Stimulated activated CD4-positive, alpha-beta T cell treated with anti-CD3 and anti-CD28 coated beads, Interleukin-1b, Interleukin-23, amount 100 ng/mL, for 1 hour (primary cell): Measurements from ENCODE around the gene C19orf81.

Experiments used
- DNase-seq, 2 donors: peaks; one replicate each; pipeline ENCODE4 v3.0.0-alpha.2; 2020; ENCODE audit warnings: low read depth in 2 of 2

The C19orf81 gene

DNA sequence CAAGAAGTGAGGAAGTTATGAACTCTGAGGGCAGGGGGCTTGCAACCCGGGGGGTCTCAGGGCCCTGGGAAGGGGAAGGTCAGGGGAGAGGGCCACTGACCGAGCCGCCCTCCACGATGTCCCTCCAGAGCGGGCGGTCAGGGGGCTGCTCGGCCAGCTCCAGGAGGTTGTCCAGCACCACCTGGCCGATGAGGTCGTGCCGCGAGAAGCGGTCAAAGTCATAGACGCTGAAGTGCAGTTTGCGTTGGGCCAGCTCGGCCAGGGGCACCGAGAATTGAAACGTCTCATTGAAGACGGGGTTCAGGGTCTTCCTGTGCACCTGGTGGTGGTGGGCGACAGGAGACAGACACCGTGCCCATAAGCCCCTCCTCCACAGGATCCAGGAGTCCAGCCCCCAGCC is 20.1 kb upstream of the C19orf81 start:
- no peak for DNase-seq

GRCh38 chr19:50629801-50630200 is 19.4 kb upstream of the C19orf81 start:
- DNase-seq, result no peak

- DNase-seq, result no peak
Measured at GRCh38 chr19:50632151-50632835, 17.0 kb upstream of the C19orf81 start.

GRCh38 chr19:50633359-50633758 is 15.9 kb upstream of the C19orf81 start:
- DNase-seq, result no peak

- DNase-seq, result no peak
Measured at GRCh38 chr19:50633973-50634372, 15.3 kb upstream of the C19orf81 start.

- DNase-seq, result no peak
Measured at GRCh38 chr19:50636317-50637085, 12.7 kb upstream of the C19orf81 start.

- no peak for DNase-seq
Measured at GRCh38 chr19:50638600-50638999, 10.6 kb upstream of the C19orf81 start.

GRCh38 chr19:50639121-50640112 is 9.8 kb upstream of the C19orf81 start, which contains the start of gene SYT3:
Gene SYT3 (minus strand): TSS chr19:50639881. CDS start chr19:50637411, 2,470 bp downstream.
- no peak for DNase-seq

DNA sequence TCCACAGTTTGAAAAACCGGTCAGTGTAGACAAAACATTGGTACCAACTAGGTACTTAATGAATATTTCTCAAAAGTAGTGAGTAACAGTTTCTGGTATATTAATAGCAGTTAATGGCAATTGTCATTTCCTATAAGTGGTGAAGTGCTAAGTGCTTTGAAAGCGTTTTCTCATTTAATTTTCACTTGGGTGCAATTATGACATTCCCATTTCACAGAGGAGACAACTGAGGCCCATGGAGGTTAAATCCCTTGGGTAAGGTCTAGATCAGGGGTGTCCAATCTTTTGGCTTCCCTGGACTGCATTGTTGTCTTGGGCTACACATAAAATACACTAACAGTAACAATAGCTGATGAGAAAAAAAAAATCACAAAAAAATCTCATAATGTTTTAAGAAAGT is 8.9 kb upstream of the C19orf81 start:
- no peak for DNase-seq

DNA sequence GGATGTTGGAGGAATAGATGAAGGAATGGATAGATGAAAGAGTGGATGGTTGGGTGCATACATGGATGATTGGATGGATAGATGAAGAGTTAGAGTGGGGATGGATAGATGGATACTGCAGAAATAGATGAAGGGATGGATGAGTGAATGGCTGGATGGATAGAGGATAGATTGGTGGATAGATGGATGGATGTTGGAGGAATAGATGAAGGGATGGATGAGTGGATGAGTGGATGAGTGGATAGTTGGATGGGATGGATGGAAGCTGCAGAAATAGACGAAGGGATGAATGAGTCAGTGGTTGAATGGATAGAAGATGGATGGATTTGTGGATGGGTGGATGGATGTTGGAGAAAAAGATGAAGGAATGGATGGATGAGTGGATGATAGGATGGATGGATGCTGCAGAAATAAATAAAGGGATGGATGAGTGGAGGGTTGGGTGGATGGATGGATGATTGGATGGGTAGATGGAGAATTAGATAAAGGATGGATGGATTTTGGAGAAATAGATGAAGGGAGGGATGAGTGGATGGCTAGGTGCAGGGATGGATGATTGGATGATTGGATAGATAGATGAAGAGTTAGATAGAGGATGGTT is 4.8 kb upstream of the C19orf81 start:
- DNase-seq, result no peak

GRCh38 chr19:50645107-50645506 is 4.1 kb upstream of the C19orf81 start:
- no peak for DNase-seq

- no peak for DNase-seq
Measured at GRCh38 chr19:50646074-50646807, 3.0 kb upstream of the C19orf81 start.

DNA sequence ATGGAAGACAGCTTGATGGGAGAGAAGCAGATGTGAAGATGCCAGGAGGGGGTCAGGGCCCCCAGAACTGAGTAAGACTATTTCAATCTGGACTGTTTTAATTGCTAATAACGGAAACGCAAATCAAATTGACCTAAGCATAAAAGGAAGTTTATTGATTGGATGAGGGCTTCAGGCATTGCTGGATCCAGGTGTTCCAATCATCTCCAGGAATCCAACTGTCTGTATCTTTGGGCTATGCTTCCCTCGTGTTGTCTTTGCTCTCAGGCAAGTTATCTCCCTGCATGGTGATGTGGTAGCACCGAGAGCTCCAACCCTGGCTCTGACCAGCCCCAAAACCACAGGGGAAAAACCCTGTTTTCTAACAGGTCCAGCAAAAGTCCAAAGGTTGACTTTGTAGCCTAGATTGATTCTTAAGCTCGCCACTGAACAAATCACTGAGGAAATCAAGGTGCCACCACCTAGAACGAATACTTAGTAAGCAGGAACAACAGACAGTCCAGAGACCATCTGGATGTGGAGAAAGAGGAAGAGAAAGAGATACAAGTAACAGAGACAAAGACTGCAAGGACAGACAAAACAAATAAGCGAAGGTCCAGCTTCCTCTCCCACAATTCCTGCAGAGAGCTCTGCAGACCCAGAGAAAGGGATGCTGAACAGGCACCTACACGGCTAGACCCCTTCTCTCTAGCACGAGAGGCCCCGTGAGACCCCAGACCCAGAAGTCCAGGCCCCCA is 1.2 kb upstream of the C19orf81 start:
- no peak for DNase-seq

GRCh38 chr19:50648659-50649058 is 586 bp upstream of the C19orf81 start:
- no peak for DNase-seq

GRCh38 chr19:50651174-50651573 is 1.9 kb downstream of the C19orf81 start:
- DNase-seq, result no peak

DNA sequence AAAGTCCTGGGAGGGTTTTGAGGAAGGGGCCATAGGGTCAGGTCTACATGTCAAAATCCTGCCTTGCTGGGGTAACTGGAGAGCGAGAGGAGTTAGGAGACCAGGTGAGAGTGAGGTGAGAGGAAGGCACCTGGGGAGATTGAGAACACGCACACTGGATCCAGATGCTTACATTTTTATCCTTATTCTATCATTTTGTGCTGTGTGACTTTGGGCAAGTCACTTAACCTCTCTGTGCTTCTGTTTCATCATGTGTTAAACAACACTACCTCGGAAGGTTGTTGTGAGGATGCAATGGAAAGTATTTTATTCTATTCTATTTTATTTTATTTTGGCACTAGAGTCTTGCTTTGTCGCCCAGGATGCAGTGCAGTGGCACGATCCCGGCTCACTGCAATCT is 3.5 kb downstream of the C19orf81 start:
- no peak for DNase-seq

GRCh38 chr19:50654882-50655281 is 5.6 kb downstream of the C19orf81 start:
- no peak for DNase-seq

- no peak for DNase-seq
Measured at GRCh38 chr19:50657222-50657669, 8.0 kb downstream of the C19orf81 start.

DNA sequence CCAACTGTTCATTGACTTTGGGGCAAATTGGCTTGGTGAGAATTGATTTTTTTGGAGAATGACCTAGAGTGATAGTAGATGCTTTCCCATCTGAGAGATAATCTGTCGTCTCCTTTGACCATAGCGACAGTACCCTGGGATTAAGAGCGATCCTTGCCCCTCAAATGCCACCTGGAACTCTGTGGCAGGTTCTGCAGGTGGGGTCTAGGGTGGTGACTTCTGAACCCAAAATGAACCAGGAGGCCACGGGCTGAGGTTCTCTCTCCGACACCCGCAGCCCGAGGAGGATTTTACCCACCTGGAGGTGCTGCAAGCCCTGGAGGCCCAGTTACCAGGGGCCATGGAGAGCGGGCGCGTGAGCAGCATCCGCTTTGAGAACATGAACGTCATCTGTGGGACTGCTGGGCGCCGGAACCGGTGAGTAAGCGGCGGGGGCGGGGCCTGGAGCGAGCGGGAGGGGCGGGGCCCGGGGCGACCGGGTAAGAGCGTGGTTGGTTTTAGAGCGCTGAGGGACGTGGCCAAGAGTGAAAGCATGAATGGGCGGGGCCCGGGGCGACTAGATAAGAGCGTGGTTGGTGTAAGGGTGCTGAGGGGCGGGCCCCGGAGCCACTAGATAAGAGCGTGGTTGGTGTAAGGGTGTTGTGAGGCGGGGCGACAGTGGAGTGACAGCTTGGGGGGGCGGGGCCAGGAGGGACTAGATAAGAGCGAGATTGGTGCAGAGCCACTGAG is 8.6 kb downstream of the C19orf81 start:
- peak; percentile 30 to 69 for DNase-seq
